Naive B cell (primary cell): ENCODE results near the gene ACVRL1. TPM values are rescaled to one million over a fixed set of nuclear protein-coding genes. Genes with fewer than 3 reads are reported as not detected.

Experiments used
- ATAC-seq, 2 donors: fragments of 150-1000 bp; cut with Tn5 transposase; 2 replicates each; pipeline ENCODE4 v1.10.0; 2021; ENCODE audit warnings: low read depth in 2 of 2, mild to moderate bottlenecking in 2 of 2, moderate library complexity in 2 of 2
- DNase-seq: peaks from one replicate; pipeline ENCODE4 v3.0.0; 2022
- H3K27ac Mint-ChIP-seq, 6 donors: one replicate each; pipeline ENCODE4 v1.8.0; 2020 to 2022; ENCODE audit warnings: mild to moderate bottlenecking in 6 of 6, mixed read lengths in 6 of 6, moderate library complexity in 5 of 6, inconsistent platforms in 2 of 6
- H3K27me3 Mint-ChIP-seq, 3 donors: one replicate each; pipeline ENCODE4 v1.8.0; 2021 to 2022; ENCODE audit warnings: mixed read lengths in 3 of 3, mild to moderate bottlenecking in 1 of 3
- H3K36me3 Mint-ChIP-seq, 2 donors: one replicate each; pipeline ENCODE4 v1.8.0; 2020 to 2022; ENCODE audit warnings: mixed read lengths in 2 of 2, inconsistent platforms in 1 of 2, mild to moderate bottlenecking in 1 of 2
- H3K4me1 Mint-ChIP-seq, 3 donors: one replicate each; pipeline ENCODE4 v1.8.0; 2020 to 2022; ENCODE audit warnings: mixed read lengths in 3 of 3, inconsistent platforms in 1 of 3, mild to moderate bottlenecking in 1 of 3, moderate library complexity in 1 of 3
- H3K4me3 Mint-ChIP-seq, 8 donors: one replicate each; pipeline ENCODE4 v1.8.0; 2020 to 2022; ENCODE audit warnings: mild to moderate bottlenecking in 8 of 8, mixed read lengths in 8 of 8, moderate library complexity in 8 of 8, inconsistent platforms in 2 of 8
- H3K9me3 Mint-ChIP-seq, 7 donors: one replicate each; pipeline ENCODE4 v1.8.0; 2020 to 2022; ENCODE audit warnings: mixed read lengths in 7 of 7, mild to moderate bottlenecking in 5 of 7, inconsistent platforms in 2 of 7, moderate library complexity in 1 of 7
- polyA plus RNA-seq, 6 donors: library from polyadenylated mRNA; unstranded; fragments of 300-500 nt; fragmentation: Illumina TruSeq; gene quantifications; one replicate each; pipeline ENCODE4 v1.2.3, GENCODE V29; 2021; ENCODE audit warnings: low read depth in 6 of 6

The ACVRL1 gene
- polyA plus RNA-seq, 6 donors from 2014 or later: not detected

- H3K9me3 Mint-ChIP-seq: peaks cover 0 to 3% (median 0%) of the 10 kb centered on the region in 7 donors
- no peak overlapping the region for H3K4me3 Mint-ChIP-seq
Observed at GRCh38 chr12:51937926-51938325, 30.6 kb downstream of the ACVRL1 start.

GRCh38 chr12:51938726-51939125, 31.4 kb downstream of the ACVRL1 start:
- ATAC-seq (no peak), DNase-seq (no peak)
- Mint-ChIP-seq H3K27me3 (peaks cover 8 to 49% (median 44%) of the 10 kb centered on the region in 3 donors), H3K36me3 (peaks cover 0 to under 1% of the 10 kb centered on the region in 2 donors), H3K27ac (no peak overlapping the region), H3K4me3 (no peak overlapping the region), H3K4me1 (no peaks in the 10 kb centered on the region), H3K9me3 (peaks cover 0 to 10% (median under 1%) of the 10 kb centered on the region in 7 donors)

More at GRCh38 chr12:51937926-51938325, 30.6 kb downstream of the ACVRL1 start:
- Mint-ChIP-seq H3K36me3 (no peaks in the 10 kb centered on the region), H3K4me1 (peaks cover 0 to under 1% (median 0%) of the 10 kb centered on the region in 3 donors), H3K27ac (no peak overlapping the region), H3K27me3 (peaks cover 8 to 41% (median 37%) of the 10 kb centered on the region in 3 donors)
- DNase-seq (no peak), ATAC-seq (no peak)

GRCh38 chr12:51941011-51941581, 33.8 kb downstream of the ACVRL1 start:
- no peak overlapping the region for H3K4me3 Mint-ChIP-seq
- no peaks in the 10 kb centered on the region for H3K4me1 Mint-ChIP-seq
- no peak overlapping the region for H3K27ac Mint-ChIP-seq
- peaks cover 7 to 30% (median 16%) of the 10 kb centered on the region in 7 donors for H3K9me3 Mint-ChIP-seq
- H3K36me3 Mint-ChIP-seq: peaks cover 0 to 18% of the 10 kb centered on the region in 2 donors
- no peak for DNase-seq
- no peak for ATAC-seq
- peaks cover 9 to 51% (median 46%) of the 10 kb centered on the region in 3 donors for H3K27me3 Mint-ChIP-seq

GRCh38 chr12:51941604-51942003, 34.3 kb downstream of the ACVRL1 start:
- Mint-ChIP-seq H3K4me3 (no peak overlapping the region), H3K9me3 (peaks cover 7 to 31% (median 17%) of the 10 kb centered on the region in 7 donors), H3K27me3 (peaks cover 14 to 55% (median 46%) of the 10 kb centered on the region in 3 donors), H3K27ac (no peak overlapping the region), H3K4me1 (no peaks in the 10 kb centered on the region), H3K36me3 (peaks cover 0 to 18% of the 10 kb centered on the region in 2 donors)
- ATAC-seq (no peak), DNase-seq (no peak)

GRCh38 chr12:51942056-51942455, 34.8 kb downstream of the ACVRL1 start:
- H3K36me3 Mint-ChIP-seq: peaks cover 0 to 18% of the 10 kb centered on the region in 2 donors
- peaks cover 7 to 31% (median 18%) of the 10 kb centered on the region in 7 donors for H3K9me3 Mint-ChIP-seq
- H3K27me3 Mint-ChIP-seq: peaks cover 14 to 56% (median 48%) of the 10 kb centered on the region in 3 donors
- H3K27ac Mint-ChIP-seq: no peak overlapping the region
- no peak overlapping the region for H3K4me3 Mint-ChIP-seq
- no peaks in the 10 kb centered on the region for H3K4me1 Mint-ChIP-seq
- no peak for ATAC-seq
- no peak for DNase-seq

- no peak for DNase-seq
- Mint-ChIP-seq H3K4me3 (no peak overlapping the region), H3K27me3 (peaks cover 14 to 61% (median 53%) of the 10 kb centered on the region in 3 donors), H3K36me3 (peaks cover 0 to 18% of the 10 kb centered on the region in 2 donors), H3K27ac (peak overlapping the region in 1 of 6 donors; percentile 69), H3K9me3 (peaks cover 7 to 31% (median 18%) of the 10 kb centered on the region in 7 donors), H3K4me1 (no peaks in the 10 kb centered on the region)
- ATAC-seq: no peak
Observed at GRCh38 chr12:51942501-51943000, 35.2 kb downstream of the ACVRL1 start.

GRCh38 chr12:51943346-51943745, 36.0 kb downstream of the ACVRL1 start:
- H3K4me3 Mint-ChIP-seq: no peak overlapping the region
- peak overlapping the region in 1 of 6 donors; percentile 39 for H3K27ac Mint-ChIP-seq
- H3K27me3 Mint-ChIP-seq: peaks cover 21 to 69% (median 61%) of the 10 kb centered on the region in 3 donors
- no peaks in the 10 kb centered on the region for H3K4me1 Mint-ChIP-seq
- peaks cover 7 to 31% (median 18%) of the 10 kb centered on the region in 7 donors for H3K9me3 Mint-ChIP-seq
- DNase-seq (no peak), ATAC-seq (no peak)
- H3K36me3 Mint-ChIP-seq: peaks cover 0 to 18% of the 10 kb centered on the region in 2 donors

- ATAC-seq (no peak), DNase-seq (no peak)
- Mint-ChIP-seq H3K36me3 (peaks cover 0 to 18% of the 10 kb centered on the region in 2 donors), H3K9me3 (peaks cover 7 to 31% (median 18%) of the 10 kb centered on the region in 7 donors), H3K27ac (no peak overlapping the region), H3K27me3 (peaks cover 26 to 75% (median 61%) of the 10 kb centered on the region in 3 donors), H3K4me3 (peak overlapping the region in 1 of 8 donors; percentile 8), H3K4me1 (no peaks in the 10 kb centered on the region)
Observed at GRCh38 chr12:51944608-51945233, 37.4 kb downstream of the ACVRL1 start.

GRCh38 chr12:51947246-51947996, 40.1 kb downstream of the ACVRL1 start:
- DNase-seq (no peak), ATAC-seq (no peak)
- peaks cover 7 to 29% (median 18%) of the 10 kb centered on the region in 7 donors for H3K9me3 Mint-ChIP-seq
- H3K4me3 Mint-ChIP-seq: no peak overlapping the region
- H3K27me3 Mint-ChIP-seq: peaks cover 18 to 58% (median 39%) of the 10 kb centered on the region in 3 donors
- peaks cover 0 to 18% of the 10 kb centered on the region in 2 donors for H3K36me3 Mint-ChIP-seq
- peaks cover 3 to 7% (median 4%) of the 10 kb centered on the region in 3 donors for H3K4me1 Mint-ChIP-seq
- no peak overlapping the region for H3K27ac Mint-ChIP-seq

GRCh38 chr12:51948066-51948465, 40.8 kb downstream of the ACVRL1 start:
- DNase-seq: no peak
- H3K4me1 Mint-ChIP-seq: peaks cover 4 to 14% (median 10%) of the 10 kb centered on the region in 3 donors
- H3K36me3 Mint-ChIP-seq: peaks cover 0 to 18% of the 10 kb centered on the region in 2 donors
- H3K27me3 Mint-ChIP-seq: peaks cover 18 to 52% (median 32%) of the 10 kb centered on the region in 3 donors
- peak overlapping the region in 1 of 8 donors; percentile 33 for H3K4me3 Mint-ChIP-seq
- ATAC-seq: no peak
- H3K27ac Mint-ChIP-seq: no peak overlapping the region
- H3K9me3 Mint-ChIP-seq: peaks cover 7 to 29% (median 18%) of the 10 kb centered on the region in 7 donors

- Mint-ChIP-seq H3K36me3 (peaks cover 0 to 10% of the 10 kb centered on the region in 2 donors), H3K4me3 (peak overlapping the region in 5 of 8 donors; percentile 1 to 64 (median 32)), H3K27ac (no peak overlapping the region), H3K9me3 (peaks cover 1 to 18% (median 10%) of the 10 kb centered on the region in 7 donors), H3K27me3 (peaks cover 18 to 39% (median 18%) of the 10 kb centered on the region in 3 donors), H3K4me1 (peaks cover 11 to 20% (median 14%) of the 10 kb centered on the region in 3 donors)
- ATAC-seq (no peak), DNase-seq (no peak)
Observed at GRCh38 chr12:51949342-51950030, 42.2 kb downstream of the ACVRL1 start.

GRCh38 chr12:51950682-51951198, 43.4 kb downstream of the ACVRL1 start:
- Mint-ChIP-seq H3K27ac (peak overlapping the region; percentile 64 to 94 (median 91)), H3K27me3 (peaks cover 14 to 32% (median 18%) of the 10 kb centered on the region in 3 donors), H3K36me3 (no peaks in the 10 kb centered on the region), H3K9me3 (peaks cover 0 to 7% (median 0%) of the 10 kb centered on the region in 7 donors), H3K4me3 (peak overlapping the region; percentile 93 to 98 (median 97)), H3K4me1 (peaks cover 11 to 20% (median 20%) of the 10 kb centered on the region in 3 donors)
- DNase-seq (no peak), ATAC-seq (peak; percentile 13 to 16)
